GM18867 (cell line): ENCODE results near the gene DUS2.
"Not testable (repeated sequence)": the region's sequence is repeated elsewhere in the genome, so short reads cannot be mapped to it uniquely, and the experiment has no call there.

Experiments used
- ATAC-seq: cut with Tn5 transposase; IDR thresholded peaks from one replicate; pipeline ENCODE4 v1.9.1; 2021; ENCODE audit warnings: mild to moderate bottlenecking, moderate library complexity; ENCODE audit not compliant: unreplicated experiment

DUS2 gene

GRCh38 chr16:67998231-67998778, 24.8 kb upstream of the DUS2 start:
- not testable (repeated sequence) for ATAC-seq

GRCh38 chr16:67998779-67999688, 24.1 kb upstream of the DUS2 start, which contains the start of gene DPEP2:
DPEP2 (minus strand) TSS chr16:67999484; CDS start chr16:67993212, 6,272 bp downstream.
- ATAC-seq = not testable (repeated sequence)

- no peak for ATAC-seq
These were observed 23.1 kb upstream of the DUS2 start for GRCh38 chr16:67999985-68000384.

GRCh38 chr16:68000450-68000849, 22.6 kb upstream of the DUS2 start:
- no peak for ATAC-seq

GRCh38 chr16:68003031-68003430, 20.1 kb upstream of the DUS2 start:
- ATAC-seq = no peak

GRCh38 chr16:68005211-68005610, 17.9 kb upstream of the DUS2 start:
- no peak for ATAC-seq

GRCh38 chr16:68005786-68006286, 17.2 kb upstream of the DUS2 start:
- ATAC-seq = no peak

- ATAC-seq = no peak
These were observed 13.8 kb upstream of the DUS2 start for GRCh38 chr16:68009157-68009735.

GRCh38 chr16:68009872-68010271, 13.2 kb upstream of the DUS2 start:
- ATAC-seq = not testable (repeated sequence)

- ATAC-seq = no peak
These were observed 9.6 kb upstream of the DUS2 start for GRCh38 chr16:68013440-68013839.

GRCh38 chr16:68015681-68016080, 7.4 kb upstream of the DUS2 start, which contains the start of gene DPEP2NB:
DPEP2NB (minus strand) TSS chr16:68015911; CDS start chr16:68015770, 141 bp downstream.
- ATAC-seq = no peak

GRCh38 chr16:68019167-68019680, 3.9 kb upstream of the DUS2 start:
- no peak for ATAC-seq

GRCh38 chr16:68021490-68021889, 1.6 kb upstream of the DUS2 start:
- ATAC-seq = no peak

GRCh38 chr16:68022278-68022727, 781 bp upstream of the DUS2 start:
- ATAC-seq = peak; percentile 13

GRCh38 chr16:68028996-68029395, 5.9 kb downstream of the DUS2 start:
- ATAC-seq = no peak

- not testable (repeated sequence) for ATAC-seq
These were observed 7.0 kb downstream of the DUS2 start for GRCh38 chr16:68030108-68030507.

GRCh38 chr16:68031951-68032350, 8.9 kb downstream of the DUS2 start:
- ATAC-seq = no peak

- no peak for ATAC-seq
These were observed 10.0 kb downstream of the DUS2 start for GRCh38 chr16:68033101-68033500.

GRCh38 chr16:68035227-68035626, 12.1 kb downstream of the DUS2 start:
- no peak for ATAC-seq

- no peak for ATAC-seq
These were observed 14.9 kb downstream of the DUS2 start for GRCh38 chr16:68037841-68038597.
